Small intestine (tissue), 7 donors: ENCODE data around the gene CDC5L. TPM values are rescaled to one million over a fixed set of nuclear protein-coding genes. Genes with fewer than 3 reads are reported as not detected.

Experiments used
- DNase-seq, 2 donors: peaks; one replicate each; pipeline versions ENCODE4 v3.0.0 to v3.0.0-alpha.2; 2013
- FAIRE-seq: peaks from 2 replicates; lab custom pipeline; 2012; peaks lifted over from hg19 to GRCh38; lab: Jason Lieb, UNC
- H3K27ac ChIP-seq, 3 donors: one replicate each; pipeline ENCODE4 v1.5.1; 2013; ENCODE audit warnings: low read length in 2 of 3, mild to moderate bottlenecking in 2 of 3, control low read depth in 1 of 3, inconsistent platforms in 1 of 3, low read depth in 1 of 3, moderate library complexity in 1 of 3
- H3K27me3 ChIP-seq, 3 donors: one replicate each; pipeline ENCODE4 v1.6.1; 2013; ENCODE audit warnings: low read length in 3 of 3, inconsistent platforms in 1 of 3; ENCODE audit not compliant: control insufficient read depth in 3 of 3, insufficient read depth in 3 of 3
- H3K36me3 ChIP-seq, 3 donors: one replicate each; pipeline ENCODE4 v1.6.1; 2013; ENCODE audit warnings: low read length in 3 of 3, inconsistent platforms in 1 of 3, low read depth in 1 of 3, mild to moderate bottlenecking in 1 of 3, moderate library complexity in 1 of 3; ENCODE audit not compliant: control insufficient read depth in 3 of 3, insufficient read depth in 2 of 3
- H3K4me1 ChIP-seq, 3 donors: one replicate each; pipeline ENCODE4 v1.6.1; 2013; ENCODE audit warnings: low read length in 2 of 3, inconsistent platforms in 1 of 3, low read depth in 1 of 3, mild to moderate bottlenecking in 1 of 3, moderate library complexity in 1 of 3; ENCODE audit not compliant: control insufficient read depth in 3 of 3, insufficient read depth in 2 of 3
- H3K4me3 ChIP-seq, 3 donors: one replicate each; pipeline ENCODE4 v1.5.1; 2013; ENCODE audit warnings: low read length in 3 of 3, control low read depth in 1 of 3, inconsistent platforms in 1 of 3, low read depth in 1 of 3, mild to moderate bottlenecking in 1 of 3, moderate library complexity in 1 of 3
- H3K9me3 ChIP-seq, 2 donors: one replicate each; pipeline ENCODE4 v1.6.1; 2013; ENCODE audit warnings: low read depth in 1 of 2, low read length in 1 of 2; ENCODE audit not compliant: control insufficient read depth in 2 of 2, insufficient read depth in 1 of 2
- WGBS, 3 donors: extraction: QIAGEN DNeasy Blood & Tissue Kit; methylation state at CpG; one replicate each; pipeline ENCODE4 v1.1.7; 2013; 5-methylcytosine and 5-hydroxymethylcytosine counted together
- polyA plus RNA-seq, 4 donors: library from polyadenylated mRNA; stranded (reverse) in 3 of 4; unstranded in 1 of 4; fragments of 200-250 nt in 3 of 4; fragments of 120-200 nt in 1 of 4; gene quantifications; one replicate each; pipeline versions ENCODE4 v1.2.1 to v1.2.3, GENCODE V29; 2013
- donor health status: healthy with polysubstance abuse.
- donor health status: control.
- donor health status: control.
- donor health status: Bipolar disorder and iron deficiency.
- donor health status: healthy.

Gene CDC5L
- polyA plus RNA-seq, 4 donors = 8.6 to 21.2 (median 9.7) TPM

GRCh38 chr6:44428682-44429081, 41.2 kb downstream of the CDC5L start:
- no peak for FAIRE-seq
- Histone ChIP-seq H3K4me3 (no peak overlapping the region), H3K27me3 (no peaks in the 10 kb centered on the region), H3K36me3 (peaks cover 10 to 21% (median 13%) of the 10 kb centered on the region in 3 donors), H3K27ac (no peak overlapping the region), H3K4me1 (peaks cover 0 to 3% (median 0%) of the 10 kb centered on the region in 3 donors), H3K9me3 (no peaks in the 10 kb centered on the region)
- DNase-seq = no peak
- 80 to 83% (median 82%) methylated on average over 3 of the region's 3 CpGs for WGBS, 3 donors

DNA sequence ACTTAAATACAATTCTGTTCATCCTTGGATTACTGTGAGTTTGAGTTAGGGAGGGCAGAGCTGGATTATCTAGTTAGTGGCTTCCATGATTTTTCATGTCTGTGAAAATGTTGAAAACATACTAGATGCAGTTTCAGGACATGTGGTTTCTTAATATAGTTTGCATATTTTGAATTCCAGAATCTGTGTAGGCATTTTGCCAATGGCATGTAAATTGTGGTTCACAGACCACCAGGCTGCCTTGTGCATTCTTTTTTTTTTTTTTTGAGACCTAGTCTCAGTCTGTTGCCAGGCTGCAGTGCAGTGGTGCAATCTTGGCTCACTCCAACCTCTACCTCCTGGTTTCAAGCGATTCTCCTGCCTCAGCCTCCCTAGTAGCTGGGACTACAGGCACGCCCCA, 42.8 kb downstream of the CDC5L start:
- DNase-seq = no peak
- Histone ChIP-seq H3K9me3 (no peaks in the 10 kb centered on the region), H3K27ac (no peak overlapping the region), H3K36me3 (peaks cover 6 to 18% (median 10%) of the 10 kb centered on the region in 3 donors), H3K27me3 (no peaks in the 10 kb centered on the region), H3K4me1 (peaks cover 0 to 3% (median 0%) of the 10 kb centered on the region in 3 donors), H3K4me3 (no peak overlapping the region)
- WGBS, 3 donors = 91 to 95% (median 91%) methylated on average over 2 of the region's 2 CpGs
- FAIRE-seq = no peak

DNA sequence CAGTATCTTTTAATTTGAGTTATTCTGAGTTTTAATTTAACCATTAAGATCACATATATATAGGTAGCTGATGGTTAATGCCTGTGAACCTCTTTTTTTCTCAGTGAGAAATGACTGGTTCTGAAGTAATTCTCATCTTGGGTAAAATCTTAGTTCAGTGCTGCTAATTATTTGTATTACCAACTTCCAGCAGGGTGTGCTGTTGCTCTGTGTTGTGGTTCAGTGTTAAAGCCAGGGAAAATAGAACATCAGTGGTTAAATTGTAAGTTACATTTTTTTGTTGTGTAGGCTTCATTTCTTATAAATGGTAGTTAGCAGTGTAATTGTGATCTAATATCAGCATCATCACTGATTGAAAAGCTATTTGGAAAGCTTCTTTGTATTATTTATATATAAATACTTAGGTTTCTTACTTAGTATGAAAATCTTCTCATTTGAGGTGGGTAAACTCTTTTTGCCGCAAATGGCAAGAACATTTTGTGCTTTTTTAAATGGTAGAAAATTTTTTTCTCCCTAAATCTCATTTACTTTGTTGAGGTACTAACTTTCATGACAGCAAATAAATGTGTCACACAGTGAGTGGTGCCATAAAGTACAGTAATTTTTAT, 43.7 kb downstream of the CDC5L start:
- H3K27ac ChIP-seq = no peak overlapping the region
- H3K9me3 ChIP-seq = no peaks in the 10 kb centered on the region
- 82 to 92% (median 85%) methylated on average over 1 of the region's 1 CpG for WGBS, 3 donors
- peaks cover 0 to 3% (median 0%) of the 10 kb centered on the region in 3 donors for H3K4me1 ChIP-seq
- H3K4me3 ChIP-seq = no peak overlapping the region
- DNase-seq = peak; percentile 58 to 72
- FAIRE-seq = no peak
- H3K27me3 ChIP-seq = no peaks in the 10 kb centered on the region
- peaks cover 5 to 16% (median 12%) of the 10 kb centered on the region in 3 donors for H3K36me3 ChIP-seq

DNA sequence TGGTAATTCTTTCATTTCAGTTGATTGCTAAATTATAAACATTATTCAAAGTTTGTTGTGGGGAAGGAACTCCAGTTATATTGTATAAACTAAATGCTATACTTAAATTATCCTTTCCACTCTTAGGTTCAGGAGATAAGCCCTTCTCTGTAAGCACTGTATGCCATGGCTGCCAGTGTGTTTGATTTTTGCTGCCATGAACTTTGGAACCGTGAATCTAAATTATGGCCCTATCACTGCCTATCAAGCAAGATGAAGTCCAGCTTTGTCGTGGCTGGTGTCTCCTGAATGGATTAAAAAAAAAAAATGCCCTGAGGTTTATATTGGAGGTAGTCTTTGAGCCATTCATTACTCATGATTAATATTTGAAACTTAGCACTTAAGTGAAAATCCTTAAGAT, 44.7 kb downstream of the CDC5L start:
- H3K4me3 ChIP-seq = no peak overlapping the region
- 16 to 53% (median 21%) methylated on average over 2 of the region's 2 CpGs for WGBS, 3 donors
- peaks cover 2 to 16% (median 12%) of the 10 kb centered on the region in 3 donors for H3K36me3 ChIP-seq
- H3K27me3 ChIP-seq = no peaks in the 10 kb centered on the region
- FAIRE-seq (no peak), DNase-seq (peak; percentile 42 to 87)
- peaks cover 0 to 3% (median 0%) of the 10 kb centered on the region in 3 donors for H3K4me1 ChIP-seq
- no peaks in the 10 kb centered on the region for H3K9me3 ChIP-seq
- H3K27ac ChIP-seq = no peak overlapping the region

DNA sequence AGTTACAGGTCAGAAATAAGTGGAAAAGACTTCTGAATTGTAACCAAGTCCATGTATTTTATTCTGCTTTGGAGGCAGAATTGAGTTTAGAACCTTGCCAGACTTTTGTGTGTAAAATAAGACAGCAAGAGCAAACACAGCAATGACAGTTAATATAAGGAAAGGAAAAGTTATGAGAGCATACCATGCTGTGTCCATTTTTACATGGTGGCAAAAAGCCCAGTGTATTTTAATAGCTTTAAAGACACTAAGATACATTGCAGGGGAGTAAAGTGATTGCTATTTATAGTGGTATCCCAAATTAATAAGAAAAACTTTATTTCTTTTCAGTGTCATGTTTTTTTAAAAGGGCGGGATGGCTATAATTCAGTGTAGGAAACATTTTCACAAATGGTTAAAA, 45.2 kb downstream of the CDC5L start:
- no peak for DNase-seq
- no peak for FAIRE-seq
- H3K36me3 ChIP-seq = peaks cover 2 to 17% (median 12%) of the 10 kb centered on the region in 3 donors
- H3K27me3 ChIP-seq = no peaks in the 10 kb centered on the region
- 88 to 96% (median 95%) methylated on average over 1 of the region's 1 CpG for WGBS, 3 donors
- no peak overlapping the region for H3K4me3 ChIP-seq
- peaks cover 0 to 3% (median 0%) of the 10 kb centered on the region in 3 donors for H3K4me1 ChIP-seq
- H3K27ac ChIP-seq = no peak overlapping the region
- no peaks in the 10 kb centered on the region for H3K9me3 ChIP-seq

GRCh38 chr6:44435500-44435899, 48.0 kb downstream of the CDC5L start:
- Histone ChIP-seq H3K9me3 (peaks cover 0 to under 1% of the 10 kb centered on the region in 2 donors), H3K4me3 (no peak overlapping the region), H3K36me3 (peaks cover 2 to 16% (median 6%) of the 10 kb centered on the region in 3 donors), H3K4me1 (peaks cover 0 to 3% (median 2%) of the 10 kb centered on the region in 3 donors), H3K27me3 (no peaks in the 10 kb centered on the region), H3K27ac (no peak overlapping the region)
- WGBS, 3 donors = 94 to 98% (median 95%) methylated on average over 3 of the region's 3 CpGs
- FAIRE-seq = no peak
- DNase-seq = no peak

DNA sequence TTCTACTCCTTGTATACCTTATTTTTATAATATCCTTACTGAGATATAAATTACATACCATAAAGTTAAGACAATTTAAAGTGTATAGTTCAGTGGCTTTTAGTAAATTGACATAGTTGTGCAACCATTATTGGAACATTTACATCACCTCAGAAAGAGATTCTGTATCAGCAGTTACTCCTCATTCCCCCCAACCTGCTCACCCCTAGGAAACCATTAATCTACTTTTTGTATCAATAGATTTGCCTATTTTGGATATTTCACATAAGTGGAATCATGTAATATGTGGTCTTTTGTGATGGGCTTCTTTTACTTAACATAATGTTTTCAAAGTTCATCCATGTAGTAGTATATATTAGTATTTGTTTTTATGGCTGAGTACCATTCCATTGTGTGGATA, 51.3 kb downstream of the CDC5L start:
- Histone ChIP-seq H3K27me3 (no peaks in the 10 kb centered on the region), H3K9me3 (peaks cover 0 to 14% of the 10 kb centered on the region in 2 donors)

DNA sequence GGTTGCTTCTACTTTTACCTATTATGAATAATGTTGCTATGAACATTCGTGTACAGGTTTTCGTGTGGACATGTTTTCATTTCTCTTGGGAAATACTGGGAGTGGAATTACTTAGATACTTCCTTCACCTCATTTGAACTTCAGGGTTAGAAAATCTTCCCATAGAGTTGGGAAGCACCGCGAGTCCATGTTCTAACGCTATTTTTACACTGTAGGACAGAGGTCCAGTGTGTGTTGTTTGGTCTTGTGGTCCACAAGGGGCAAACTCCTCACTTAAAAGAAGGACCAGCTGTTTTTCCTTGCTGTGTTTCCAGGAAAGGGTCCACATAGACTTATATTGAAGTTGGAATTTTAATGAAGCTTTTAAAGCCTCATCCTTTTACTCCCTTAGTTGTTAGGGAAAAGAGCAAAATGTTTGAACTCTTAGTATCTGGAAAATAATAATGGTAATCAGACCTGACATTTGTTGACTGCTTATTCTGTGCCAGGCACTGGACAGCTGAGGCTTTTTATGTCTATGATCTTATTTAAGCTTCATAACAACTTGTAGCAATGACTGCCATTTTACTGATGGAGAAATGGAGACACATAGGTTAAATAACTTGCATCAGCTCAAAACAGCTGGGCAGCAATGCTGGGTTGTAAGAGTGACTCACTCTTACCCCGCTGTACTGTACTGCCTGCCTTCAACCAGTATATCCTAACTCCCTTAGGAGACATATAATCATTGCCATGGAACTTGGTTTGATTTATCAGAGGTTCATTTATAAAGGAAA, 52.0 kb downstream of the CDC5L start:
- peaks cover 0 to 2% (median 0%) of the 10 kb centered on the region in 3 donors for H3K4me1 ChIP-seq
- H3K9me3 ChIP-seq = peaks cover 0 to 20% of the 10 kb centered on the region in 2 donors
- H3K27me3 ChIP-seq = no peaks in the 10 kb centered on the region
- FAIRE-seq = no peak
- no peak for DNase-seq
- 89 to 96% (median 92%) methylated on average over 6 of the region's 6 CpGs for WGBS, 3 donors
- peaks cover 0 to 23% (median 4%) of the 10 kb centered on the region in 3 donors for H3K36me3 ChIP-seq
- H3K27ac ChIP-seq = no peak overlapping the region
- no peak overlapping the region for H3K4me3 ChIP-seq

More for the DNA sequence above, 51.3 kb downstream of the CDC5L start:
- Histone ChIP-seq H3K27ac (no peak overlapping the region), H3K4me1 (peaks cover 0 to 2% (median 0%) of the 10 kb centered on the region in 3 donors), H3K4me3 (no peak overlapping the region), H3K36me3 (peaks cover 0 to 21% (median 6%) of the 10 kb centered on the region in 3 donors)
- no peak for DNase-seq
- no peak for FAIRE-seq
